A549 (cell line): Measurements from ENCODE around the gene PDK3.

ENCODE experiments used
- CTCF ChIP-seq: fragments of >200 bp; sonication (Bioruptor Twin); formaldehyde crosslinking; IDR thresholded peaks from 3 replicates; pipeline ENCODE4 v1.5.1; 2016
- HDAC2 ChIP-seq: fragments of 200-600 bp; sonication (generic); IDR thresholded peaks from 2 replicates; pipeline ENCODE4 v1.6.1; 2016
- JUNB ChIP-seq: fragments of >200 bp; sonication (Bioruptor Twin); formaldehyde crosslinking; IDR thresholded peaks from 2 replicates; pipeline ENCODE4 v1.6.1; 2016
- PHF8 ChIP-seq: fragments of 200-600 bp; sonication (generic); IDR thresholded peaks from 2 replicates; pipeline ENCODE4 v1.6.1; 2016; ENCODE audit warnings: low read depth, mild to moderate bottlenecking, antibody characterized with exemption, moderate library complexity, borderline replicate concordance
- POLR2A ChIP-seq: IDR thresholded peaks from 2 replicates; pipeline ENCODE4 v1.6.1; 2012; ENCODE audit warnings: mild to moderate bottlenecking, low read length

GRCh38 chrX:24498181-24498580 lies 33.1 kb downstream of the PDK3 start:
- TF ChIP-seq POLR2A (no peak), PHF8 (no peak), CTCF (peak; percentile 27), HDAC2 (no peak), JUNB (no peak)
